Endothelial cell of umbilical vein (primary cell): ENCODE results near the gene IPPK. TPM values are rescaled to one million over a fixed set of nuclear protein-coding genes. Genes with fewer than 3 reads are reported as not detected.

ENCODE experiments used
- BruUV-seq: library from RNA; stranded (reverse); fragments of 400-500 nt; replicated peaks from 2 replicates; lab custom pipeline; 2021; lab: Mats Ljungman, UMichigan
- CTCF ChIA-PET: fragments of 300-600, 350-600 bp; sonication (Branson Sonifier 250); formaldehyde crosslinking; loops from one replicate; lab custom pipeline; 2021; ENCODE audit warnings: antibody characterized with exemption, inconsistent platforms; lab: Charles Lee
- POLR2A ChIA-PET: fragments of 300-600, 350-600 bp; sonication (Branson Sonifier 250); formaldehyde crosslinking; loops from one replicate; lab custom pipeline; 2021; ENCODE audit warnings: antibody characterized with exemption, inconsistent platforms; lab: Charles Lee
- DNase-seq: peaks from one replicate; pipeline ENCODE4 v3.0.0-alpha.2; 2011; ENCODE audit warnings: low read depth, low spot score
- FAIRE-seq: peaks from 2 replicates; lab custom pipeline; 2011; peaks lifted over from hg19 to GRCh38; lab: Jason Lieb, UNC
- H2AFZ ChIP-seq: 2 replicates; pipeline ENCODE4 v1.6.0; 2012; ENCODE audit warnings: low read depth, low read length, control low read depth, inconsistent platforms
- H3K27ac ChIP-seq: 2 replicates; pipeline ENCODE4 v1.5.1; 2011; ENCODE audit warnings: low read depth, mild to moderate bottlenecking, control low read depth, low read length, moderate library complexity; ENCODE audit not compliant: insufficient read depth
- H3K27me3 ChIP-seq, 2 experiments: 2 replicates each; pipeline versions ENCODE4 v1.6.0 to v1.6.1; 2011; ENCODE audit warnings: low read length in 2 of 2, mixed read lengths in 1 of 2; ENCODE audit not compliant: control insufficient read depth in 2 of 2, insufficient read depth in 2 of 2
- H3K36me3 ChIP-seq, 2 experiments: 2 replicates in 1 of 2; 3 replicates in 1 of 2; pipeline ENCODE4 v1.5.1; 2011; ENCODE audit warnings: low read length in 2 of 2, mild to moderate bottlenecking in 1 of 2, moderate library complexity in 1 of 2; ENCODE audit not compliant: control insufficient read depth in 2 of 2, insufficient read depth in 2 of 2; ENCODE audit errors: extremely low read depth in 1 of 2
- H3K4me1 ChIP-seq: 3 replicates; pipeline ENCODE4 v1.5.1; 2011; ENCODE audit warnings: mild to moderate bottlenecking, low read length; ENCODE audit not compliant: control insufficient read depth, insufficient read depth; ENCODE audit errors: extremely low read depth
- H3K4me2 ChIP-seq: 2 replicates; pipeline ENCODE4 v1.6.1; 2011; ENCODE audit warnings: low read length, control low read depth, mixed read lengths; ENCODE audit not compliant: insufficient read depth
- H3K4me3 ChIP-seq, 3 experiments: fragments of 200-600 bp in 1 of 3; sonication (generic), shearing (Covaris generic) in 1 of 3; replicated peaks in 1 of 3; 2 replicates each; pipeline ENCODE4 v1.5.1; 2011 to 2016; ENCODE audit warnings: control low read depth in 3 of 3, low read length in 3 of 3, mild to moderate bottlenecking in 2 of 3, inconsistent platforms in 1 of 3, low read depth in 1 of 3, moderate library complexity in 1 of 3; ENCODE audit not compliant: insufficient read depth in 1 of 3
- H3K79me2 ChIP-seq: 2 replicates; pipeline ENCODE4 v1.6.0; 2012; ENCODE audit warnings: low read length, inconsistent platforms; ENCODE audit not compliant: control insufficient read depth, insufficient read depth
- H3K9ac ChIP-seq: replicated peaks from 2 replicates; pipeline ENCODE3; 2011; ENCODE audit warnings: low read length, control low read depth; ENCODE audit not compliant: insufficient read depth; ENCODE audit errors: extremely low read depth
- H3K9me1 ChIP-seq: replicated peaks from 3 replicates; pipeline ENCODE4 v1.6.0; 2011; ENCODE audit warnings: mild to moderate bottlenecking, low read length; ENCODE audit not compliant: control insufficient read depth, insufficient read depth; ENCODE audit errors: extremely low read depth
- H3K9me3 ChIP-seq: replicated peaks from 2 replicates; pipeline ENCODE4 v1.5.1; 2012; ENCODE audit warnings: low read length, inconsistent platforms; ENCODE audit not compliant: control insufficient read depth, insufficient read depth
- H4K20me1 ChIP-seq: replicated peaks from 2 replicates; pipeline ENCODE3; 2011; ENCODE audit warnings: mild to moderate bottlenecking, low read length; ENCODE audit not compliant: control insufficient read depth, insufficient read depth; ENCODE audit errors: extremely low read depth
- CTCF ChIP-seq, 2 donors: IDR thresholded peaks; 1 replicate in 1 of 2; 2 replicates in 1 of 2; pipeline ENCODE4 v1.5.1; 2011; ENCODE audit warnings: low read length in 2 of 2, mild to moderate bottlenecking in 2 of 2, moderate library complexity in 2 of 2, control low read depth in 1 of 2, inconsistent platforms in 1 of 2, low read depth in 1 of 2; ENCODE audit not compliant: insufficient read depth in 1 of 2; ENCODE audit errors: extremely low read depth in 1 of 2
- EZH2 ChIP-seq: IDR thresholded peaks from 2 replicates; pipeline ENCODE4 v1.6.1; 2012; ENCODE audit warnings: borderline replicate concordance, low read depth, mild to moderate bottlenecking, moderate library complexity, low read length, inconsistent platforms; ENCODE audit not compliant: severe bottlenecking
- FOS ChIP-seq: IDR thresholded peaks from 2 replicates; pipeline ENCODE4 v1.6.1; 2011; ENCODE audit warnings: mild to moderate bottlenecking, low read length, moderate library complexity, borderline replicate concordance; ENCODE audit not compliant: insufficient read depth
- GATA2 ChIP-seq: IDR thresholded peaks from 2 replicates; pipeline ENCODE4 v1.7.0; 2011; ENCODE audit warnings: low read depth, mild to moderate bottlenecking, moderate library complexity, mixed read lengths, low read length; ENCODE audit not compliant: insufficient read length, insufficient read depth
- JUN ChIP-seq: IDR thresholded peaks from 2 replicates; pipeline ENCODE4 v1.6.1; 2011; ENCODE audit warnings: borderline replicate concordance, low read depth; ENCODE audit not compliant: insufficient read length, insufficient read depth
- MYC ChIP-seq: IDR thresholded peaks from one replicate; pipeline ENCODE4 v1.6.1; 2011; ENCODE audit warnings: mild to moderate bottlenecking, low read depth, low read length
- POLR2A ChIP-seq: IDR thresholded peaks from 2 replicates; pipeline ENCODE4 v1.6.1; 2012; ENCODE audit warnings: low read depth, mild to moderate bottlenecking, control low read depth, low read length
- POLR2AphosphoS5 ChIP-seq: IDR thresholded peaks from 2 replicates; pipeline ENCODE4 v1.6.1; 2012; ENCODE audit warnings: low read depth, mild to moderate bottlenecking, control low read depth, low read length, moderate library complexity; ENCODE audit not compliant: insufficient read depth
- dilution Hi-C: fragments of 300-500 bp; cut with MboI; formaldehyde crosslinking; loops from one replicate; pipeline ENCODE4 v1.15.0; 2019; ENCODE audit warnings: low sequenced_read_pairs; ENCODE audit not compliant: extremely low pct_ligation_motif_present
- intact Hi-C: fragments of 100-400 bp; cut with micrococcal nuclease; formaldehyde crosslinking; loops from one replicate; pipeline ENCODE4 v1.10.0; 2022
- polyA plus RNA-seq, 4 experiments: library from polyadenylated mRNA; depleted of rRNA in 3 of 4; stranded (reverse) in 3 of 4; unstranded in 1 of 4; fragments of >200 nt; gene quantifications; 2 replicates each; pipeline versions ENCODE4 v1.2.1 to v1.2.3, GENCODE V29; 2011 to 2012; ENCODE audit warnings: missing spikeins in 1 of 4
- total RNA-seq: library from RNA; stranded (reverse); gene quantifications from 2 replicates; pipeline ENCODE4 v1.2.3, GENCODE V29; 2021
- TF ChIP-seq, protein P1 (sequence below): IDR thresholded peaks from 2 replicates; pipeline ENCODE4 v1.6.1; 2011; ENCODE audit not compliant: insufficient read depth, insufficient read length

The IPPK gene
- total and polyA plus RNA-seq, 2 donors (not counting 3 experiments of a cell fraction or from before 2014, with no cell fraction given) = 14.0 to 28.0 TPM

- Histone ChIP-seq H3K9me3 (no peaks in the 10 kb centered on the region), H3K9me1 (no peaks in the 10 kb centered on the region), H3K4me1 (no peaks in the 10 kb centered on the region), H3K4me2 (no peak overlapping the region), H4K20me1 (no peaks in the 10 kb centered on the region), H3K27me3 (no peaks in the 10 kb centered on the region), H2AFZ (no peak overlapping the region), H3K9ac (no peak overlapping the region), H3K4me3 (no peak overlapping the region), H3K36me3 (no peaks in the 10 kb centered on the region), H3K79me2 (no peaks in the 10 kb centered on the region), H3K27ac (no peak overlapping the region)
- no peak for DNase-seq
- BruUV-seq = no TSS peak
- ChIA-PET CTCF (no interaction called here), POLR2A (no interaction called here)
- intact Hi-C loops = no loop called here
- no peak for FAIRE-seq
- dilution Hi-C loops = no loop called here
- TF ChIP-seq CTCF (IDR thresholded peaks at IDR 0.05; ENCODE audit: extremely low read depth in 1 of 2, insufficient read depth in 1 of 2, low read depth in 1 of 2, low read length in 2 of 2) (no peak), POLR2AphosphoS5 (no peak), GATA2 (no peak), JUN (no peak), EZH2 (no peak), MYC (no peak), FOS (no peak), POLR2A (no peak)
- TF ChIP-seq, protein P1, sequence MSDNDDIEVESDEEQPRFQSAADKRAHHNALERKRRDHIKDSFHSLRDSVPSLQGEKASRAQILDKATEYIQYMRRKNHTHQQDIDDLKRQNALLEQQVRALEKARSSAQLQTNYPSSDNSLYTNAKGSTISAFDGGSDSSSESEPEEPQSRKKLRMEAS = no peak
Measured at GRCh38 chr9:92680166-92681119, 10.5 kb upstream of the IPPK start.
